HEK293 (cell line): ENCODE results near the gene SEC23B.

Source experiments
- GFI1B ChIP-seq: fragments of 450-650 bp; formaldehyde crosslinking; IDR thresholded peaks from 2 replicates; pipeline ENCODE4 v1.5.1; 2016; ENCODE audit warnings: missing biosample characterization, missing genetic modification characterization
- IKZF3 ChIP-seq: fragments of 450-650 bp; IDR thresholded peaks from 2 replicates; pipeline ENCODE4 v1.5.0; 2018; ENCODE audit warnings: missing biosample characterization, mild to moderate bottlenecking, missing genetic modification characterization, moderate library complexity
- KLF8 ChIP-seq: fragments of 450-650 bp; formaldehyde crosslinking; IDR thresholded peaks from 2 replicates; pipeline ENCODE4 v1.5.1; 2016; ENCODE audit warnings: missing biosample characterization, missing genetic modification characterization
- REPIN1 ChIP-seq: fragments of 450-650 bp; formaldehyde crosslinking; IDR thresholded peaks from 2 replicates; pipeline ENCODE4 v1.5.1; 2017; ENCODE audit warnings: missing biosample characterization, missing genetic modification characterization, low read depth
- SETDB1 ChIP-seq: IDR thresholded peaks from one replicate; pipeline ENCODE4 v1.6.1; 2017; ENCODE audit warnings: mild to moderate bottlenecking, low read length, moderate library complexity, mixed read lengths; ENCODE audit not compliant: insufficient read length
- SP3 ChIP-seq: fragments of 450-650 bp; formaldehyde crosslinking; IDR thresholded peaks from 2 replicates; pipeline ENCODE4 v1.5.1; 2016; ENCODE audit warnings: missing biosample characterization, missing genetic modification characterization
- YY2 ChIP-seq: fragments of 450-650 bp; formaldehyde crosslinking; IDR thresholded peaks from 2 replicates; pipeline ENCODE4 v1.5.1; 2016; ENCODE audit warnings: missing biosample characterization, missing genetic modification characterization
- ZBTB21 ChIP-seq: fragments of 450-650 bp; formaldehyde crosslinking; IDR thresholded peaks from 2 replicates; pipeline ENCODE4 v1.5.1; 2017; ENCODE audit warnings: missing biosample characterization, missing genetic modification characterization
- ZBTB7A ChIP-seq: fragments of 450-650 bp; formaldehyde crosslinking; IDR thresholded peaks from 2 replicates; pipeline ENCODE4 v1.5.1; 2016; ENCODE audit warnings: low read depth, missing biosample characterization, missing genetic modification characterization
- ZFP37 ChIP-seq: fragments of 450-650 bp; formaldehyde crosslinking; IDR thresholded peaks from 2 replicates; pipeline ENCODE4 v1.5.1; 2016; ENCODE audit warnings: missing biosample characterization, missing genetic modification characterization
- ZNF112 ChIP-seq: fragments of 450-650 bp; formaldehyde crosslinking; IDR thresholded peaks from 2 replicates; pipeline ENCODE4 v1.5.0; 2017; ENCODE audit warnings: missing biosample characterization, missing genetic modification characterization
- ZNF121 ChIP-seq: fragments of 450-650 bp; formaldehyde crosslinking; IDR thresholded peaks from 2 replicates; pipeline ENCODE4 v1.5.1; 2016; ENCODE audit warnings: missing biosample characterization, missing genetic modification characterization
- ZNF221 ChIP-seq: fragments of 450-650 bp; formaldehyde crosslinking; IDR thresholded peaks from 2 replicates; pipeline ENCODE4 v1.5.1; 2017; ENCODE audit warnings: missing biosample characterization, missing genetic modification characterization, borderline replicate concordance
- ZNF292 ChIP-seq: fragments of 450-650 bp; formaldehyde crosslinking; IDR thresholded peaks from 2 replicates; pipeline ENCODE4 v1.5.1; 2016; ENCODE audit warnings: low read depth, missing biosample characterization, missing genetic modification characterization, borderline replicate concordance
- ZNF335 ChIP-seq: fragments of 450-650 bp; formaldehyde crosslinking; conservative IDR thresholded peaks from 2 replicates; pipeline ENCODE4 v1.5.1; 2016; ENCODE audit warnings: missing biosample characterization, missing genetic modification characterization
- ZNF555 ChIP-seq: fragments of 450-650 bp; formaldehyde crosslinking; conservative IDR thresholded peaks from 2 replicates; pipeline ENCODE4 v1.5.1; 2017; ENCODE audit warnings: missing biosample characterization, mild to moderate bottlenecking, missing genetic modification characterization, inconsistent platforms
- ZXDB ChIP-seq: fragments of 450-650 bp; formaldehyde crosslinking; IDR thresholded peaks from 2 replicates; pipeline ENCODE4 v1.5.1; 2016; ENCODE audit warnings: missing biosample characterization, missing genetic modification characterization
- TF ChIP-seq, protein P1 (sequence below): fragments of 450-650 bp; formaldehyde crosslinking; conservative IDR thresholded peaks from 2 replicates; pipeline ENCODE4 v1.5.1; 2016; ENCODE audit warnings: low read depth, missing biosample characterization, missing genetic modification characterization
- TF ChIP-seq, protein P2 (sequence below): fragments of 450-650 bp; formaldehyde crosslinking; IDR thresholded peaks from 2 replicates; pipeline ENCODE4 v1.5.1; 2016; ENCODE audit warnings: missing biosample characterization, missing genetic modification characterization
- TF ChIP-seq, protein P3 (sequence below): fragments of 450-650 bp; formaldehyde crosslinking; IDR thresholded peaks from 2 replicates; pipeline ENCODE4 v1.5.1; 2016; ENCODE audit warnings: missing biosample characterization, missing genetic modification characterization
- TF ChIP-seq, protein P4 (sequence below): fragments of 450-650 bp; formaldehyde crosslinking; IDR thresholded peaks from 2 replicates; pipeline ENCODE4 v1.5.1; 2017; ENCODE audit warnings: missing biosample characterization, mild to moderate bottlenecking, missing genetic modification characterization, moderate library complexity

The SEC23B gene

DNA sequence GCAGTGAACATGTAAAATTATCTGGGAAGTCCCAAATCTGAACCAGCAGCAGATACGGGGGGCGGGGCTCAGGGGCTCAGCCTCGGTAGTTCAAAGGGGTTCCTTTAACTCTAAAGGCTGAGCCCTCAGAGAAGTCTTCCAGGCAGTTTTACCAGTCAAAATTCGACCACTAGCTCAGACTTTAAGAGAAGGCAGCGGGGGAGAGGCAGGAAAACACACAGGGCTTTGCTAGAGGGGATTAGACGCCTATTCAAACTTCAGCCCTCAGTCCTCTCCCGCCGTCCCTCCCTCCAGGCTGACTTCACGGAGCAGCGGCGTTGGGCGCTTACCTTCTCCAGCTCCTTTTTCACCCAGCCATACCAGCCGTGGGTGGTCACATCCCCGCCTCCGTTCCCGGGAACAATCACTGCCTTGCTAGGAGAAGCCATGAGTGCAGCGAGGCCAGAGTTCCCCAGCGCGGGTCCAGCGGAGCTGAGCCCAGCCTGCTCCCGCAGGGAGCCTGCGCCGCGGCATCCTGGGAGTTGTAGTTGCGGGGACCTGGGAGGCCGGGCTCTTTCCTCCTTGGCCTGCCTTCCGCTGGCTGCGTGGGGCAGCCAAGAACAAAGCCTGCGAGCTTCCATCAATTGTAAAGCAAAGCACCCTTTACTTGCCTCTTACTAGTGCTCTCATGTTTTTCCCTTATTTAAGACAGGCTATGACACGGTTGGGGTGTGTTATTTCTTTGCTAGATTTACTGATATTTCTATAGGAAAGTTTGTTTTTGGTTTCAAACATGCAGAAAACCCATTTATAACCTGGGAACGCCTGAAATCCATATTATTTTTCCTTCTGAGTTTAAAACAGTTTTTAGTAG, 10.8 kb upstream of the SEC23B start, which contains the start of gene RBBP9 (continued):
- TF ChIP-seq KLF8 (tag by site-specific recombination), result peak; percentile 77
- TF ChIP-seq, protein P1, sequence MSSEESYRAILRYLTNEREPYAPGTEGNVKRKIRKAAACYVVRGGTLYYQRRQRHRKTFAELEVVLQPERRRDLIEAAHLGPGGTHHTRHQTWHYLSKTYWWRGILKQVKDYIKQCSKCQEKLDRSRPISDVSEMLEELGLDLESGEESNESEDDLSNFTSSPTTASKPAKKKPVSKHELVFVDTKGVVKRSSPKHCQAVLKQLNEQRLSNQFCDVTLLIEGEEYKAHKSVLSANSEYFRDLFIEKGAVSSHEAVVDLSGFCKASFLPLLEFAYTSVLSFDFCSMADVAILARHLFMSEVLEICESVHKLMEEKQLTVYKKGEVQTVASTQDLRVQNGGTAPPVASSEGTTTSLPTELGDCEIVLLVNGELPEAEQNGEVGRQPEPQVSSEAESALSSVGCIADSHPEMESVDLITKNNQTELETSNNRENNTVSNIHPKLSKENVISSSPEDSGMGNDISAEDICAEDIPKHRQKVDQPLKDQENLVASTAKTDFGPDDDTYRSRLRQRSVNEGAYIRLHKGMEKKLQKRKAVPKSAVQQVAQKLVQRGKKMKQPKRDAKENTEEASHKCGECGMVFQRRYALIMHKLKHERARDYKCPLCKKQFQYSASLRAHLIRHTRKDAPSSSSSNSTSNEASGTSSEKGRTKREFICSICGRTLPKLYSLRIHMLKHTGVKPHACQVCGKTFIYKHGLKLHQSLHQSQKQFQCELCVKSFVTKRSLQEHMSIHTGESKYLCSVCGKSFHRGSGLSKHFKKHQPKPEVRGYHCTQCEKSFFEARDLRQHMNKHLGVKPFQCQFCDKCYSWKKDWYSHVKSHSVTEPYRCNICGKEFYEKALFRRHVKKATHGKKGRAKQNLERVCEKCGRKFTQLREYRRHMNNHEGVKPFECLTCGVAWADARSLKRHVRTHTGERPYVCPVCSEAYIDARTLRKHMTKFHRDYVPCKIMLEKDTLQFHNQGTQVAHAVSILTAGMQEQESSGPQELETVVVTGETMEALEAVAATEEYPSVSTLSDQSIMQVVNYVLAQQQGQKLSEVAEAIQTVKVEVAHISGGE (tag by site-specific recombination), result peak; percentile 97
- TF ChIP-seq, protein P2, sequence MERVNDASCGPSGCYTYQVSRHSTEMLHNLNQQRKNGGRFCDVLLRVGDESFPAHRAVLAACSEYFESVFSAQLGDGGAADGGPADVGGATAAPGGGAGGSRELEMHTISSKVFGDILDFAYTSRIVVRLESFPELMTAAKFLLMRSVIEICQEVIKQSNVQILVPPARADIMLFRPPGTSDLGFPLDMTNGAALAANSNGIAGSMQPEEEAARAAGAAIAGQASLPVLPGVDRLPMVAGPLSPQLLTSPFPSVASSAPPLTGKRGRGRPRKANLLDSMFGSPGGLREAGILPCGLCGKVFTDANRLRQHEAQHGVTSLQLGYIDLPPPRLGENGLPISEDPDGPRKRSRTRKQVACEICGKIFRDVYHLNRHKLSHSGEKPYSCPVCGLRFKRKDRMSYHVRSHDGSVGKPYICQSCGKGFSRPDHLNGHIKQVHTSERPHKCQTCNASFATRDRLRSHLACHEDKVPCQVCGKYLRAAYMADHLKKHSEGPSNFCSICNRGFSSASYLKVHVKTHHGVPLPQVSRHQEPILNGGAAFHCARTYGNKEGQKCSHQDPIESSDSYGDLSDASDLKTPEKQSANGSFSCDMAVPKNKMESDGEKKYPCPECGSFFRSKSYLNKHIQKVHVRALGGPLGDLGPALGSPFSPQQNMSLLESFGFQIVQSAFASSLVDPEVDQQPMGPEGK, result peak; percentile 40; the same call in 1 of the 2 replicates
- peak; percentile 98 for TF ChIP-seq ZNF335 (tag by site-specific recombination)
- 0 out of 2 replicates have a peak, but pooled peaks have one; percentile 20 for TF ChIP-seq ZNF221 (tag by site-specific recombination)
- TF ChIP-seq GFI1B (tag by site-specific recombination), result 0 out of 2 replicates have a peak, but pooled peaks have one; percentile 48
- TF ChIP-seq ZNF121 (tag by site-specific recombination), result no peak
- no peak for TF ChIP-seq REPIN1 (tag by site-specific recombination)
- TF ChIP-seq IKZF3 (tag by site-specific recombination), result peak; percentile 89
- peak; percentile 74 for TF ChIP-seq SP3 (tag by site-specific recombination)
- TF ChIP-seq ZBTB7A (tag by site-specific recombination), result 0 out of 2 replicates have a peak, but pooled peaks have one; percentile 32
- no peak for TF ChIP-seq ZNF292 (tag by site-specific recombination)
- TF ChIP-seq SETDB1, result no peak
- TF ChIP-seq, protein P3, sequence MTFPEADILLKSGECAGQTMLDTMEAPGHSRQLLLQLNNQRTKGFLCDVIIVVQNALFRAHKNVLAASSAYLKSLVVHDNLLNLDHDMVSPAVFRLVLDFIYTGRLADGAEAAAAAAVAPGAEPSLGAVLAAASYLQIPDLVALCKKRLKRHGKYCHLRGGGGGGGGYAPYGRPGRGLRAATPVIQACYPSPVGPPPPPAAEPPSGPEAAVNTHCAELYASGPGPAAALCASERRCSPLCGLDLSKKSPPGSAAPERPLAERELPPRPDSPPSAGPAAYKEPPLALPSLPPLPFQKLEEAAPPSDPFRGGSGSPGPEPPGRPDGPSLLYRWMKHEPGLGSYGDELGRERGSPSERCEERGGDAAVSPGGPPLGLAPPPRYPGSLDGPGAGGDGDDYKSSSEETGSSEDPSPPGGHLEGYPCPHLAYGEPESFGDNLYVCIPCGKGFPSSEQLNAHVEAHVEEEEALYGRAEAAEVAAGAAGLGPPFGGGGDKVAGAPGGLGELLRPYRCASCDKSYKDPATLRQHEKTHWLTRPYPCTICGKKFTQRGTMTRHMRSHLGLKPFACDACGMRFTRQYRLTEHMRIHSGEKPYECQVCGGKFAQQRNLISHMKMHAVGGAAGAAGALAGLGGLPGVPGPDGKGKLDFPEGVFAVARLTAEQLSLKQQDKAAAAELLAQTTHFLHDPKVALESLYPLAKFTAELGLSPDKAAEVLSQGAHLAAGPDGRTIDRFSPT (tag by site-specific recombination), result no peak
- peak; percentile 81 for TF ChIP-seq ZFP37 (tag by site-specific recombination)
- peak; percentile 93 for TF ChIP-seq ZXDB
- peak; percentile 88 for TF ChIP-seq YY2
- TF ChIP-seq, protein P4, sequence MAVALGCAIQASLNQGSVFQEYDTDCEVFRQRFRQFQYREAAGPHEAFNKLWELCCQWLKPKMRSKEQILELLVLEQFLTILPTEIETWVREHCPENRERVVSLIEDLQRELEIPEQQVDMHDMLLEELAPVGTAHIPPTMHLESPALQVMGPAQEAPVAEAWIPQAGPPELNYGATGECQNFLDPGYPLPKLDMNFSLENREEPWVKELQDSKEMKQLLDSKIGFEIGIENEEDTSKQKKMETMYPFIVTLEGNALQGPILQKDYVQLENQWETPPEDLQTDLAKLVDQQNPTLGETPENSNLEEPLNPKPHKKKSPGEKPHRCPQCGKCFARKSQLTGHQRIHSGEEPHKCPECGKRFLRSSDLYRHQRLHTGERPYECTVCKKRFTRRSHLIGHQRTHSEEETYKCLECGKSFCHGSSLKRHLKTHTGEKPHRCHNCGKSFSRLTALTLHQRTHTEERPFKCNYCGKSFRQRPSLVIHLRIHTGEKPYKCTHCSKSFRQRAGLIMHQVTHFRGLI (tag by site-specific recombination), result peak; percentile 98
- no peak for TF ChIP-seq ZNF555 (tag by site-specific recombination)
- no peak for TF ChIP-seq ZBTB21
- no peak for TF ChIP-seq ZNF112
